HG03064 (cell line): ENCODE measurements around the gene ZNF766.
"Not testable (repeated sequence)": the region's sequence is repeated elsewhere in the genome, so short reads cannot be mapped to it uniquely, and the experiment has no call there.

Experiments used
- ATAC-seq: cut with Tn5 transposase; IDR thresholded peaks from one replicate; pipeline ENCODE4 v1.9.1; 2021; ENCODE audit warnings: low read depth; ENCODE audit not compliant: unreplicated experiment

The ZNF766 gene

DNA sequence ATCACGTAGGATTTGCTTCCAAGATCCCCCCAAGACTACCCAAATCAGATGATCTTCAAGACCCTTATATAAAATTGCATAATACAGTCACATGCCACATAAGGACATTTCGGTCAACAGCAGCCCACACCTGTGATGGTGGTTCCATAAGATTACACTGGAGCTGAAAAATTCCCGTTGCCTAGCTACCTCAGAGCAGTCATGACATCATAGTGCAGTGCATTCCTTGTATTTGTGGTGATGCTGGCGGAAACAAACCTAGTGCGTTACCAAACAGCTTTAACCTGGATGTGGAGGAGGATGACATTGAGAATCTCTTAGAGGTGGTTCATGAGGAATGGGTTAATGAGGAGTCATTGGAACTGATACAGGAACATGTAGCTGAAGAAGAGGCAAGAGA, 4.8 kb downstream of the ZNF766 start:
- no peak for ATAC-seq

DNA sequence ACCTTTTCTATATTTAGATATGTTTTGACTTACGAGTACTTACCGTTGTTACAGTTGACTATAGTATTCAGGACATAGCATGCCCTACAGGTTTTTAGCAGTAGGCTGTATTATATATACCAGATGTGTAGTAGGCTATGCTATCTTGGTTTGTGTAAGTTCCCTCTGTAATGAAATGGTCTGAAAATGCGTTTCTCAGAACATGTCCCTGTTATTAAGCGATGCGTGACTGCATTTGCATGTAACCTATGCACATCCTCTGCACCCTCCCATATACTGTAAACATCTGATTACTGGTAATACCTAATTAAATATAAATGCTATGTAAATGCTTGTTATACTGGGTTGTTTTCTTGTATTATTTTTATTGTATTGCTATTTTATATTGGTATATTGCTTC, 6.6 kb downstream of the ZNF766 start:
- no peak for ATAC-seq

DNA sequence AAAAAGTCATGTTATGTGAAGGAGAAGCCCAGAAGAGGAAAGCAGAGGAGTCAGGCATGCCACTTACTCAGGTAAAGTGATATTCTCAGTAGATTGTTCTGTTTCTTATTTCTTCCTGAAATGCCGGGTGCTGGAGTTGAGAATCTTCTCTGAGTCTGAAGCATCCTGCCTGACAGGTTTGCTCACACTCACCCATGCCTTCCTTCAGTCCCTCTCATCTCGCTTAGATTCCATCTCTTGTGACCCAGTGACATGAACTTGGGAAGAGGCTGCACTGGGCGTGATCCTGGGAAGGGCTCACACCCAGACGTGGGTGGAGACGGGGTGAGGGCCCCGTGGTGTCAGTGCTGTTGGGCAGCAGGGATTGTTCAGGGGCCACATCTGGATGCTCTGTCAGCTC, 8.1 kb downstream of the ZNF766 start:
- ATAC-seq: no peak

DNA sequence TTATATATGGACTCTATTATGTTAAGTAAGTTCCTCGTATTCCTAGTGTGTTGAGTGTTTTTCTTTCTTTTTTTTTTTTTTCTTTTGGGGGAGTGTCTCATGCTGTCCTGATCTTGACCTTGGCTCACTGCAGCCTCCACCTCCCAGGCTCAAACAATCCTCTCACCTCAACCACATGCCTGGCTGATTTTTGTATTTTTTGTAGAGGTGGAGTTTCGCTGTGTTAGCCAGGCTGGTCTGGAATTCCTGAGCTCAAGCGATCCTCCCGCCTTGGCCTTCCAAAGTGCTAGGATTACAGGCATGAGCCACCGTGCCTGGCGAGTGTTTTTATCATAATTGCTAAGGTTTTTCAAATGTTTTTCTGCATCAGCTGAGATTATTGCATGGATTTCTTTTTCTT, 16.9 kb downstream of the ZNF766 start:
- no peak for ATAC-seq

DNA sequence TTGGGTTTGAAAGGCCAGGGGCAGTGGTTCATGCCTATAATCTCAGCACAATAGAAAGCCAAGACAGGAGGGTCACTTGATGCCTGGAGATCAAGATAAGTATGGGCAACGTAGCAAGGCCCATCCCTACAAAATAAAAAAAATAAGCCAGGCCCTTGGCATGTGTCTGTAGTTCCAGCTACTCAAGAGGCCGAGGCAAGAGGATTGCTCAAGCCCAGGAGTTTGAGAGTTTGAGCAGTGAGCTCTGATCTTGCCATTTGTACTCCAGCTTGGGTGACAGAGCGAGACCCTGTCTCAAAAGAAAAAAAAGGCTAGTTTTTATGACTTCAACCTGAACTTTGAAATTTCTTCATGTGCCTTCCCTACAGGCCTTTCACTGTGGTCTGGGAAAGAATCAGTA, 22.4 kb downstream of the ZNF766 start:
- ATAC-seq: no peak

DNA sequence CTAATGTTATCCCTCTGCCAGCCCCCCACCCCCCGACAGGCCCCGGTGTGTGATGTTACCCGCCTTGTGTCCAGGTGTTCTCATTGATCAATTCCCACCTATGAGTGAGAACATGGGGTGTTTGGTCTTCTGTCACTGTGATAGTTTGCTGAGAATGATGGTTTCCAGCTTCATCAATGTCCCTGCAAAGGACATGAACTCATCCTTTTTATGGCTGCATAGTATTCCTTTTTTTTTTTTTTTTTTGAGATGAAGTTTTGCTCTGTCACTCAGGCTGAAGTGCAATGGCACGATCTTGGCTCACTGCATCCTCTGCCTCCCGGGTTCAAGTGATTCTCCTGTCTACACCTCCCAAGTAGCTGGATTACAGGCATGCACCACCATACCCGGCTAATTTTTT, 23.6 kb downstream of the ZNF766 start:
- not testable (repeated sequence) for ATAC-seq

DNA sequence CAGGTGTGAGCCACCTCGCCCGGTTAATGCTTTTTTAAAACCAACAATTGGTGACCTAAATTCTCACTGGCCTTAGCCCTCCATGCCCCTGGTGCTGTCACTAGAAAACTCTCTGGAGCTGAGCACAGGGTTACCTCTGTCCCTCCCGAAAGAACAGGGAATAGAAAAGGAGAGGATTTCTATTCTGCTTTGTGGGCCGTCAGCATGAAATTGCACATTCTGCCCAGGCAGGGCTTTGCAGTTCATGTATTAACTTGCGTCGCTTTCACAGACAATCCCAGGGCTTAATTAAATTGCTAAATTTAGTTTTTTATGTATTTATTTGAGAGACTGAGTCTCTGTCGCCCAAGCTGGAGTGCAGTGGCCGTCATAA, 27.0 kb downstream of the ZNF766 start:
- ATAC-seq: no peak

DNA sequence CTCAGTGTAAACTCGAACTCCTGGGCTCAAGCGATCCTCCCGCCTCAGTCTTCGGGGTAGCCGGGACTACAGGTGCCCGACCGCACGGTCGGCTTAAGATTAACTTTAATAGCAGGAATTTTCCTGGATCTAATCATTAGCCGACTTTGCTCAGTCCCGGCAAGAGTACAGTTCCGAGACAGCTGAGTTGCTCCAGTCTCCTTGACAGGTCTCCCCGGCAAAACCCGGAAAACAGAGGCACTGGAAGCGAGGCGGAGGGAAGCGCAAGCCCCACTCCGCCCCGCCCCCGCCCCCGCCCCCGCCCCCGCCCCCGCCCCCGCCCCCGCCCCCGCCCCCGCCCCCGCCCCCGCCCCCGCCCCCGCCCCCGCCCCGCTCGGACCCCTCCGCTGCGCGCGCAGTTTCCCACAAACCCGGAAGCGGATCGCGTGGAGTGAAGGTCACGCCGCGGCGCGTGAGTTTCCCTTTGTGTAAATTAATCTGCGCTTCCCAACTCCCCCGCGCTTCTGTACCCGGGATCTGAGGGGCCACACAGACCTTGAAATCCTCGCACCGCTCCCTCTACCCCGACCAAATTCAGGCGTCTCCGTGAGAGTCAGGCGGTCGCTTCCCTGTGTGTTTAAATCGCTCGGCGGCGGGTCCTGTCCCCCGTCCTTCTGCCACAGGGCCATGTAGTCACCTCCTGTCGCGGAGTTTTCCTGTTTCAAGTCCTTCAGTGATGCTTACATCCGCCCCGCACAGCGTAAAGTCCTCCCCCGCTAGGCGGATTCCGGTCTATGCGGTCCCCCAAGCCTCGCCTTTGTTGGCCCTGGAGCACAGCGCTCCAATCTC, 27.6 kb downstream of the ZNF766 start, which contains the start of gene ZNF480:
Gene ZNF480 (plus strand): TSS at position 397 of the 828 bp plus-strand sequence. CDS start 3,244 bp downstream, outside the sequence.
- no peak for ATAC-seq

DNA sequence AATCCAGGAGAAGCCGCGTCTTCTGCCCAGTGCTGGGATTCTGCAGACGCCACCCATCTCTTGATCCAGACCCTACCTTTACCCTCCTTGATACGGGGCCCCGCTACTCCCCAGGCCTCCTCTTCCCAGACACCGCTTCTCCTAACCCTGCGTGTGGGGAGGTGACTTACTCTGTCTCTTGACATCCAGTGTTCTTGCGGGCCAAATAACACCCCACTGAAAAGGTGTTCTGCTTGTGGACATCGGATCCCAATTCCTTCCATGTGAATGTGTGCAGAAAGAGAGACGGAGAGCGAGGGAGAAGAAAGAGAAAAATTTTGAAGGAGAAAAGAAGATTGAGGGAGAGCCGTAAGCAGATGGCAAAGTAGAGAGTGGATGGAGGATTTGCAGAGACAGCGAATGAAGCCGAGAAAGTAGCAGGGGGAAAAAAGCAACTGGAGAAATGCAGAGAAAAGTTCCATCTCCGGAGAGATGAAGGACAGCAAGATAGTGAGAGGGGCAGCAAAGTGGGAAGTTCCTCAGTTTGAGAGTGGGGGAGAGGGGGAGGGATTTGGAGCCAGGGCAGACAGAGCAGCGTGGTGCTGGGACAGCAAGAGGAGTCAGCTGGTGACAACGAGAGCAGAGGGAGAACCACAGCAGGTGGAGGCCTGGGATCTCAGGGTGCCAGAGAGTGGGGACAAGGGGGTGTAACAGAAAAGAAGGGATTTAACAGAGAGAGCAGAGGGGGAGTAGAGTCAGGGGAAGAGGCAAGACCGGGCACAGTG, 28.4 kb downstream of the ZNF766 start:
- ATAC-seq: no peak

DNA sequence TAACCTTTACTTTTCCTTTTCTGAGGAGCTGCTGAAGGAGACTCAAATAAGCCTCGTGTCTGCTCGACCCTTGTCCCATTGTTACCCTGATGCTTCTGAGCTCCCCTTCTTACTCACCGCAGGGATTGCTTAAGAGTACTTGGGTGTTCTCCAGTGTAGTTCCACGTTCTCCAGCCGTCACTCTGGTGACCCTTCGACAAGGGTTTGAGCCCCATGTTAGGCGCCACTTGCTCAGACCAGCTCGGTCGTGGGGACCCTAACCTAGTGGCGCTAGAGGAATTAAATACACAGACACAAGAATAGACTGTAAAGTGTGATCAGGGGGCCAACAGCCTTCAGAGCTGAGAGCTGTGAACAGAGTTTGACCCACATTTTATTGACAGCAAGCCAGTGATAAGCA, 37.9 kb downstream of the ZNF766 start:
- no peak for ATAC-seq

DNA sequence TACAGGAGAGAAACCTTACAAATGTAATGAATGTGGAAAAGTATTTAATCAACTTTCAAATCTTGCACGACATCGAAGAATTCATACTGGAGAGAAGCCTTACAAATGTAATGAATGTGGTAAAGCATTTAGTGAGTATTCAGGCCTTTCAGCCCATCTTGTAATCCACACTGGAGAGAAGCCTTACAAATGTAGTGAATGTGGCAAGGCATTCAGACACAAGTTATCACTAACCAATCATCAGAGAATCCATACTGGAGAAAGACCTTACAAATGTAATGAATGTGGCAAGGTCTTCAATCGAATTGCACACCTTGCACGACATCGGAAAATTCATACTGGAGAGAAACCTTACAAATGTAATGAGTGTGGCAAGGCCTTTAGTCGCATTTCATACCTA, 53.0 kb downstream of the ZNF766 start:
- no peak for ATAC-seq

DNA sequence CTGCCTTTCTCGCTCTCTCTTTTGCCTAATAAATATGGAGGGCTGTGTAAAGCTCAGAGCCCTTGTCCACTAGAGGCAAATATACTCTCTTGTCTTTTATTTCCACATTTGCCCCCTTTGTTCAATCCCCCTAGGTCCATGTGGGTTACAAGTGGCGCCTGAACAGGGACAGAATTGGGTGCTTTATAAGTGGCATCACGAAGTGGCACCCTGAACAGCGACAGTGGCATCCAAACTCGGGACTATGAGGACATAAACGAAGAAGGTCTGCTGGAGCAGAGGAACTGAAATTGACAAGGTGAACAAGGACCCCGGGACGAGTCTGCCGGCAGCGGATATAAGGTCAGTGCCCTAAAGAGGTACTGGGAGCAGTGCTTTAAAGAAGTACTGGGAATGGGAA, 62.4 kb downstream of the ZNF766 start:
- no peak for ATAC-seq

DNA sequence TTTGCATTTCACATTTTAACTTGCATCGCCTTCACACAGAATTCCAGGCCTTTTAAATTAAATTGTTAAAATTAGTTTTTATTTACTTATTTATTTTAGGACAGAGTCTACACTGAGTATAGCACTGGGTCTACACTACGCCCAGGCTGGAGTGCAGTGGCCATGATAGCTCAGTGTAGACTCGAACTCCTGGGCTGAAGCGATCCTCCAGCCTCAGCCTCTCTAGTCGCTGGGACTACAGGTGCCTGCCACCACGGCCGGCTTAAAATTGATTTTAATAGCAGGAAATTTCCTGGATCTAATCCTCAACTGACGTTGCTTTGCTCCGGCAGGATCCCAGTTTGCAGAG, 66.4 kb downstream of the ZNF766 start:
- ATAC-seq: no peak

DNA sequence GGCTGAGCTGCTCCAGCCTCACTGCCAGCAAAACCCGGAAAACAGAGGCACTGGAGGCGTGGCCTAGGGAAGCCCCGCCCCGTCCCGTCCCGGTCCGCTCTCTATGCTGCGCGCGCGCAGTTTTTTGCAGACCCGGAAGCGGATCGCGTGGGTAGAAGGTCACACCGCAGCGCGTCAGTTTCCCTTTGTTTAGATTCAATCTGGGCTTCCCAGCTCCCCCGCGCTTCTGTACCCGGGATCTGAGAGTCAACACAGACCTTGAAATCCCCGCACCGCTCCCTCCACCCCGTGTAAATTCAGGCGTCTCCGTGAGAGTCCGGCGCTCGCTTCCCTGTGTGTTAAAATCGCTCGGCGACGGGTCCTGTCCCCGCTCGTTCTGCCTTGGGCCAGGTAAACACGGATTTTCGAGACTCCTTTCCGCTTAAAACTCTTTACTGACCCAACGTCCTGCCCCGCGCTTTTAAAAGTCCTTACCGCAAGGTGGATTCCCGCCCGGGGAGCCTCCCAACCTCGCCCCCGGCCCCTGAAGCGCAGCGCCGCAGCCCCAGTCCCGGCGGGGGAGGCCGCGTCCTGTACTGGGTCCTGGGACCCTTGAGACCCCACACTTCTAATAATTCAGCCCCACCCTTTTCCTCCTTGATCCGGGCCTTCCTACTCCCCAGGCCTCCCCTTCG, 66.9 kb downstream of the ZNF766 start, which contains the start of gene ZNF610:
Gene ZNF610 (plus strand): TSS at position 127 of the 674 bp plus-strand sequence. CDS start 12,930 bp downstream, outside the sequence.
- ATAC-seq: no peak

DNA sequence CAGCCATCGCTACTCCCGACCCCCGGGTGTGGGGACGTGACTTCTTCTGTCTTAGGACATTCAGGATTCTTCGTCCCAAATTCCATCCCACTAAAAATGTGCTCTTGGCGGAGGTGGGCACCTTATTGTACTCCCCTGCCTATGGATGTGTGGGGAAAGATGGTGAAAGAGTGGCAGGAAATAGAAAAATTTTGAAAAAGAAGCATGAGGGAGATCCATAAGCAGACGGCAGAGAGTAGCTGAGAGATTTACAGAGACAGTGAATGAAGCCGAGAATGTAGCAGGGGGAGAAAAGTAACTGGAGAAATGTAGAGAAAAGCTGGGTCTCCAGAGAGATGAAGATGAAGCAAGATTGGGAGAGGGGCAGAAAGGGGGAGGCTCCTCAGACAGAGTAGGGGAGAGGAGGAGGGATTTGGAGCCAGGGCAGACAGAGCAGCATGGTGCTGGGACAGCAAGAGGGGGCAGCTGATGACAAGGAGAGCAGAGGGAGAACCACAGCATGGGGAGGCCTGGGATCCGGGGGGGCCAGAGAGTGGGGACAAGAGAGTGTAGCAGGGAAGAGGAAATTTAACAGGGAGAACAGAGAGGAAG, 67.5 kb downstream of the ZNF766 start:
- ATAC-seq: no peak

DNA sequence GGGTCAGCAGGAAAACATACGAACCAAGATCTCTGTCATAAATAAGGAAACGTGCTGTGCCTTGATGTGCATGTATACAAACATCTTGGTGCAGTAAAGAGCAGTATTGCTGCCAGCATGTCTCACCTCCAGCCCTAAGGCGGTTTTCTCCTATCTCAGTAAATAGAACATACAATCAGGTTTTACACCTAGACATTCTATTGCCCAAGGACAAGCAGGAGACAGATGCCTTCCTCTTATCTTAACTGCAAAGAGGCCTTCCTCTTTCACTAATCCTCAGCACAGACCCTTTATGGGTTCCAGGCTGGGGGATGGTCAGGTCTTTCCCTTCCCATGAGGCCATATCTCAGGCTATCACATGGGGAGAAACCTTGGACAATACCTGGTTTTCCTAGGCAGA, 69.6 kb downstream of the ZNF766 start:
- ATAC-seq: not testable (repeated sequence)

DNA sequence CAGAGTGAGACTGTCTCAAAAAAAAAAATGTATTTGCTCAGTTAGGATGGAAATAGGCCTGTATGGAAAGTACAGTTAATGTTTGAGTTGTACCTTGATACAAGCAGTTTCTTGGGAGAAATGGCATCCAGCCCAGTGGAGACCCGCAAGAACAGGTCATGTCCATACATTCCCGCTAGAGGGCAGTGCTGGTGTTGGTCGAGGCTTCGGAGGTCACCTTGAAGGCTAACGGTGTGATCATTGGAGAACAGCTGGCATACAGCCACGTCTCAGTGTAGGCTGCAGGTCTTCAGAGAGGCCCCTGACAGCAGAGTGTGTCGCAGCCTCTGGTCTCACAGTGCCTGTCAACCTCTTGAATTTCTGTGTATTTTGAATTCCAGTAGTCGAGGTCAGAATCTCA, 74.2 kb downstream of the ZNF766 start:
- no peak for ATAC-seq

DNA sequence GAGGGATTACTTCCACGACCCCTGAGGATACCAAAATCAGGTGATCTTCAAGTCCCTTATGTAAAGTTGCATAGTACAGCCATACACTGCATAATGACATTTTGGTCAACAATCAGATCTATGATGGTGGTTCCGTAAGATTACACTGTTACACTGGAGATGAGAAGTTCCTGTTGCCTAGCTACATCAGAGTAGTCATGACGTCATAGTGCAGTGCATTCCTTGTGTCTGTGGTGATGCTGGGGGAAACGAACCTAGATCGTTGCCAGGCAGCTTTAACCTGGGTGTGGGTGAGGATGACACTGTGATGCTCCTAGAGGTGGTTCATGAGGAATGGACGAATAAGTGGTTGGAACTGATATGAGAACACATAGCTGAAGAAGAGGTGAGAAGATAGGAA, 75.8 kb downstream of the ZNF766 start:
- ATAC-seq: no peak
